ENCODE data around the gene XRCC4.

DNA sequence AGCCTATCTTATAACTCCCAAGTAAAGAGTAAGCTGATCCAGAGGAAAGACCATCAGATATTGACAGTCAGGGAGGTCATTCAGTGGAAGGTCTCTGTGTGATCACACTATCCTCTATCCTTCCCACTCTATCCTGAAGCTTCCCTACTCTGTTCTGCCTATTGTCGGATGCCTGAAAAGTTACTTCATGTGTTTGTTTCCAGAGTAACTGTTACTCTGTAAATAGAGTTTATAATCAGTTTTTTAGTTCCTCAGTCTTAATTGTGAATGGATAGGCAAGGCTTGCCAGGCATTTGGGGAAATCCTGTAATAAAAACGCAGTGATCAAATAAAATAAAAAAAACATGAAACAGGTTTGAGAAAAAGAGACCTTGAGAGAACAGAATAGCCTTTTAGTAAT, 79.8 kb downstream of the XRCC4 start:
- TF ChIP-seq, protein P1, sequence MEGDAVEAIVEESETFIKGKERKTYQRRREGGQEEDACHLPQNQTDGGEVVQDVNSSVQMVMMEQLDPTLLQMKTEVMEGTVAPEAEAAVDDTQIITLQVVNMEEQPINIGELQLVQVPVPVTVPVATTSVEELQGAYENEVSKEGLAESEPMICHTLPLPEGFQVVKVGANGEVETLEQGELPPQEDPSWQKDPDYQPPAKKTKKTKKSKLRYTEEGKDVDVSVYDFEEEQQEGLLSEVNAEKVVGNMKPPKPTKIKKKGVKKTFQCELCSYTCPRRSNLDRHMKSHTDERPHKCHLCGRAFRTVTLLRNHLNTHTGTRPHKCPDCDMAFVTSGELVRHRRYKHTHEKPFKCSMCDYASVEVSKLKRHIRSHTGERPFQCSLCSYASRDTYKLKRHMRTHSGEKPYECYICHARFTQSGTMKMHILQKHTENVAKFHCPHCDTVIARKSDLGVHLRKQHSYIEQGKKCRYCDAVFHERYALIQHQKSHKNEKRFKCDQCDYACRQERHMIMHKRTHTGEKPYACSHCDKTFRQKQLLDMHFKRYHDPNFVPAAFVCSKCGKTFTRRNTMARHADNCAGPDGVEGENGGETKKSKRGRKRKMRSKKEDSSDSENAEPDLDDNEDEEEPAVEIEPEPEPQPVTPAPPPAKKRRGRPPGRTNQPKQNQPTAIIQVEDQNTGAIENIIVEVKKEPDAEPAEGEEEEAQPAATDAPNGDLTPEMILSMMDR (IDR thresholded peaks at IDR 0.05; ENCODE audit: control extremely low read depth in 1 of 3, insufficient read depth in 1 of 3, low read depth in 1 of 3, low read length in 3 of 3) = no peak
- no peak for TF ChIP-seq TAF1 (IDR thresholded peaks at IDR 0.05; ENCODE audit: low read depth, low read length)
- TF ChIP-seq, protein P2, sequence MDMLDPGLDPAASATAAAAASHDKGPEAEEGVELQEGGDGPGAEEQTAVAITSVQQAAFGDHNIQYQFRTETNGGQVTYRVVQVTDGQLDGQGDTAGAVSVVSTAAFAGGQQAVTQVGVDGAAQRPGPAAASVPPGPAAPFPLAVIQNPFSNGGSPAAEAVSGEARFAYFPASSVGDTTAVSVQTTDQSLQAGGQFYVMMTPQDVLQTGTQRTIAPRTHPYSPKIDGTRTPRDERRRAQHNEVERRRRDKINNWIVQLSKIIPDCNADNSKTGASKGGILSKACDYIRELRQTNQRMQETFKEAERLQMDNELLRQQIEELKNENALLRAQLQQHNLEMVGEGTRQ (IDR thresholded peaks at IDR 0.05; ENCODE audit: low read length) = no peak
- TF ChIP-seq POLR2AphosphoS5 (IDR thresholded peaks at IDR 0.05; ENCODE audit: low read depth, low read length) = no peak
- TF ChIP-seq, protein P3, sequence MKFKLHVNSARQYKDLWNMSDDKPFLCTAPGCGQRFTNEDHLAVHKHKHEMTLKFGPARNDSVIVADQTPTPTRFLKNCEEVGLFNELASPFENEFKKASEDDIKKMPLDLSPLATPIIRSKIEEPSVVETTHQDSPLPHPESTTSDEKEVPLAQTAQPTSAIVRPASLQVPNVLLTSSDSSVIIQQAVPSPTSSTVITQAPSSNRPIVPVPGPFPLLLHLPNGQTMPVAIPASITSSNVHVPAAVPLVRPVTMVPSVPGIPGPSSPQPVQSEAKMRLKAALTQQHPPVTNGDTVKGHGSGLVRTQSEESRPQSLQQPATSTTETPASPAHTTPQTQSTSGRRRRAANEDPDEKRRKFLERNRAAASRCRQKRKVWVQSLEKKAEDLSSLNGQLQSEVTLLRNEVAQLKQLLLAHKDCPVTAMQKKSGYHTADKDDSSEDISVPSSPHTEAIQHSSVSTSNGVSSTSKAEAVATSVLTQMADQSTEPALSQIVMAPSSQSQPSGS (IDR thresholded peaks at IDR 0.05; ENCODE audit: low read length) = no peak
- no peak for TF ChIP-seq SUZ12 (IDR thresholded peaks at IDR 0.05; ENCODE audit: low read length)
- TF ChIP-seq NRF1 (IDR thresholded peaks at IDR 0.05; ENCODE audit: low read depth, low read length) = no peak
- no peak for TF ChIP-seq EP300 (IDR thresholded peaks at IDR 0.05; ENCODE audit: borderline replicate concordance in 1 of 2, low read depth in 2 of 2, low read length in 2 of 2)
- TF ChIP-seq CBX5 (IDR thresholded peaks at IDR 0.05; ENCODE audit: low read depth, low read length) = no peak
- TF ChIP-seq POLR2A (IDR thresholded peaks at IDR 0.05; ENCODE audit: control extremely low read depth in 1 of 2, low read depth in 2 of 2, low read length in 2 of 2) = no peak
- no peak for TF ChIP-seq JUN (IDR thresholded peaks at IDR 0.05; ENCODE audit: low read depth, low read length)
- no peak for TF ChIP-seq EZH2 (IDR thresholded peaks at IDR 0.05; ENCODE audit: low read depth, low read length, severe bottlenecking)
- TF ChIP-seq ZNF274 (IDR thresholded peaks at IDR 0.05; ENCODE audit: borderline replicate concordance, extremely low read depth, low read length) = no peak
- TF ChIP-seq TEAD4 (IDR thresholded peaks at IDR 0.05; ENCODE audit: low read depth, low read length) = no peak
